ENCODE measurements around the gene USH1C. TPM values are rescaled to one million over a fixed set of nuclear protein-coding genes. Genes with fewer than 3 reads are reported as not detected.

The USH1C gene
- total and polyA plus RNA-seq, 2 of the 4 experiments (the other 2 are of a cell fraction), result not detected

DNA sequence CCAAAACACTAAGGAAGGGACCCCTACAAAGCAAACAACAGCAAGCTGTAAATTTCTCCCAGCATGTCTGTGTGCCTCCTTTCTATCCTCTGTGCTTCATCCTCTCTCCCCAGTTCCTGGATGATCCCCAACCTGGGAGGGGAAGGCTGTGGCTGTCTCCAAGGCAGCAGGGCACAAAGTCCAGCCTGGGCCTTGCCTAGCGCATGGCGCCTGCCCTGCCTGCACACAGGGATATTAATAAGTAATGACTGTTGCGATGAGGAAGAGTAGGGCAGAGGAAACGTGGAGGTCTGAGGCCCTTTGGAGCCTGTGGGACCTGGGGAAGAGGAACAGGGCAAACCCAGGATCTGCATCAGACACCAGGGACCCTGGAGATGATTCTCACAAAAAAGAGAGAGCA lies 2.0 kb downstream of the USH1C start:
- no peak overlapping the region for H4K8ac ChIP-seq (ENCODE audit: low read depth in 2 of 2, low read length in 2 of 2)
- no peak for ATAC-seq (ENCODE audit: low read depth)
- intact Hi-C loops (cut with micrococcal nuclease) (no loop called here), in situ Hi-C loops (cut with MboI; ENCODE audit: low sequenced_read_pairs) (no loop called here), dilution Hi-C loops (cut with HindIII; ENCODE audit: low sequenced_read_pairs, unreplicated experiment) (no loop called here)
- 60% methylated on average over 1 of the region's 4 CpGs; no CpG with 5 or more reads in 1 of the 2 experiments for WGBS, 2 experiments (ENCODE audit: extremely low coverage in 2 of 2, insufficient read length in 1 of 2)
- no peak overlapping the region for H3K9ac ChIP-seq (ENCODE audit: low read depth, low read length)
- TF ChIP-seq MXI1 (IDR thresholded peaks at IDR 0.05; ENCODE audit: borderline replicate concordance, low read depth, low read length) (no peak), FOS (IDR thresholded peaks at IDR 0.05; ENCODE audit: low read depth, low read length) (no peak), POLR2A (IDR thresholded peaks at IDR 0.05; ENCODE audit: low read depth, low read length) (no peak), SMC3 (IDR thresholded peaks at IDR 0.05; ENCODE audit: low read depth, low read length) (no peak)
- POLR2A ChIA-PET (ENCODE audit: unreplicated experiment), result no interaction called here
- no peak overlapping the region for H3K27ac ChIP-seq (ENCODE audit: insufficient read depth, low read length)
- H3K14ac ChIP-seq (replicated peaks; ENCODE audit: low read depth, low read length), result no peak overlapping the region
- DNase-seq, result no peak
- no peak overlapping the region for H4K91ac ChIP-seq (ENCODE audit: insufficient read depth, low read depth, low read length)
- no peaks in the 10 kb centered on the region for H3K9me3 ChIP-seq (ENCODE audit: control insufficient read depth, insufficient read depth, low read length)
- no peaks in the 10 kb centered on the region for H3K4me1 ChIP-seq (ENCODE audit: control insufficient read depth, insufficient read depth, low read length)
- no peak overlapping the region for H2BK120ac ChIP-seq (ENCODE audit: low read depth, low read length)
- H2BK15ac ChIP-seq (ENCODE audit: low read depth, low read length), result no peak overlapping the region
- no peak overlapping the region for H3K18ac ChIP-seq (ENCODE audit: low read depth, low read length)
- CTCF ChIA-PET, result no interaction called here
- no peaks in the 10 kb centered on the region for H3K36me3 ChIP-seq (ENCODE audit: control insufficient read depth, insufficient read depth, low read length)
- H4K5ac ChIP-seq (ENCODE audit: low read depth, low read length), result no peak overlapping the region
- no peak overlapping the region for H2BK20ac ChIP-seq (ENCODE audit: low read depth, low read length)
- H3K23ac ChIP-seq (ENCODE audit: low read depth, low read length), result no peak overlapping the region
- H3K9me1 ChIP-seq (ENCODE audit: insufficient read depth, low read length), result no peaks in the 10 kb centered on the region
- H3K4ac ChIP-seq (ENCODE audit: low read depth, low read length), result no peak overlapping the region
- H2BK5ac ChIP-seq (ENCODE audit: low read depth, low read length, poor library complexity, severe bottlenecking), result no peak overlapping the region
- no peak overlapping the region for H2AK9ac ChIP-seq (replicated peaks; ENCODE audit: low read depth, low read length, poor library complexity)
- no peaks in the 10 kb centered on the region for H3K79me1 ChIP-seq (ENCODE audit: low read depth in 1 of 2, low read length in 2 of 2)
- H3K4me2 ChIP-seq (ENCODE audit: low read depth, low read length), result no peak overlapping the region
- no peak overlapping the region for H2AFZ ChIP-seq (replicated peaks; ENCODE audit: low read length, poor library complexity)
- no peaks in the 10 kb centered on the region for H4K20me1 ChIP-seq (ENCODE audit: insufficient read depth, low read length)
- no TSS peak for BruUV-seq (replicated peaks)
- no peak overlapping the region for H3K56ac ChIP-seq (ENCODE audit: extremely low read depth, insufficient read depth, low read length)
- H2AK5ac ChIP-seq (ENCODE audit: low read depth, low read length), result no peak overlapping the region
- H3K27me3 ChIP-seq (ENCODE audit: control insufficient read depth, insufficient read depth, low read length), result peaks cover 19% of the 10 kb centered on the region
- no peak overlapping the region for H3K4me3 ChIP-seq (ENCODE audit: insufficient read depth, low read depth, low read length)

Data from IMR-90 (cell line).